Neural progenitor cell (in vitro differentiated cells): Measurements from ENCODE around the gene NDRG3. TPM values are rescaled to one million over a fixed set of nuclear protein-coding genes. Genes with fewer than 3 reads are reported as not detected.

Experiments
- DNase-seq: peaks from one replicate; pipeline ENCODE4 v3.0.0-alpha.2; 2016; ENCODE audit warnings: low spot score
- H2AFZ ChIP-seq: fragments of 200-600 bp; sonication (generic); replicated peaks from 2 replicates; pipeline ENCODE4 v1.6.1; 2016; ENCODE audit warnings: antibody characterized with exemption
- H3F3A ChIP-seq: fragments of 200-600 bp; sonication (generic); 2 replicates; pipeline ENCODE4 v1.6.1; 2016; ENCODE audit warnings: antibody characterized with exemption, low read depth
- H3K27ac ChIP-seq: fragments of 200-600 bp; sonication (generic); 2 replicates; pipeline ENCODE4 v1.5.1; 2016; ENCODE audit warnings: mild to moderate bottlenecking
- H3K27me3 ChIP-seq: fragments of 200-600 bp; sonication (generic); 2 replicates; pipeline ENCODE4 v1.6.1; 2016; ENCODE audit warnings: mild to moderate bottlenecking, moderate library complexity
- H3K36me3 ChIP-seq: fragments of 200-600 bp; sonication (generic); 2 replicates; pipeline ENCODE4 v1.5.1; 2016
- H3K4me1 ChIP-seq: fragments of 200-600 bp; sonication (generic); 2 replicates; pipeline ENCODE4 v1.6.1; 2016; ENCODE audit warnings: mixed run types
- H3K4me2 ChIP-seq: fragments of 200-600 bp; sonication (generic); 2 replicates; pipeline ENCODE4 v1.6.1; 2016
- H3K4me3 ChIP-seq: fragments of 200-600 bp; sonication (generic); 2 replicates; pipeline ENCODE4 v1.5.1; 2016
- H3K79me2 ChIP-seq: fragments of 200-600 bp; sonication (generic); 2 replicates; pipeline ENCODE4 v1.6.1; 2016; ENCODE audit warnings: low read depth
- H3K9ac ChIP-seq: fragments of 200-600 bp; sonication (generic); 2 replicates; pipeline ENCODE4 v1.6.1; 2016
- H3K9me3 ChIP-seq: fragments of 200-600 bp; sonication (generic); 2 replicates; pipeline ENCODE4 v1.5.1; 2016; ENCODE audit warnings: low read depth
- H4K20me1 ChIP-seq: fragments of 200-600 bp; sonication (generic); 2 replicates; pipeline ENCODE4 v1.6.1; 2016; ENCODE audit warnings: low read depth
- H3K27ac Mint-ChIP-seq: 3 replicates; pipeline ENCODE4 v1.8.0; 2021; ENCODE audit warnings: mixed read lengths
- H3K27me3 Mint-ChIP-seq: 2 replicates; pipeline ENCODE4 v1.8.0; 2022; ENCODE audit warnings: low read depth, mild to moderate bottlenecking, inconsistent platforms, moderate library complexity, mixed read lengths; ENCODE audit not compliant: insufficient read depth
- H3K36me3 Mint-ChIP-seq: 3 replicates; pipeline ENCODE4 v1.8.0; 2021; ENCODE audit warnings: mixed read lengths
- H3K4me1 Mint-ChIP-seq: 3 replicates; pipeline ENCODE4 v1.8.0; 2021; ENCODE audit warnings: mixed read lengths
- H3K4me3 Mint-ChIP-seq: 3 replicates; pipeline ENCODE4 v1.8.0; 2021; ENCODE audit warnings: mild to moderate bottlenecking, moderate library complexity, mixed read lengths
- H3K9me3 Mint-ChIP-seq: 3 replicates; pipeline ENCODE4 v1.8.0; 2020; ENCODE audit warnings: mixed read lengths
- EZH2 ChIP-seq: fragments of 200-600 bp; sonication (generic); IDR thresholded peaks from 2 replicates; pipeline ENCODE4 v1.6.1; 2017; ENCODE audit warnings: antibody characterized with exemption, mild to moderate bottlenecking, moderate library complexity
- EZH2phosphoT487 ChIP-seq: fragments of 200-600 bp; sonication (generic); IDR thresholded peaks from 2 replicates; pipeline ENCODE4 v1.6.1; 2017; ENCODE audit warnings: antibody characterized with exemption
- total RNA-seq: library from RNA; depleted of rRNA; stranded (reverse); fragments of >200 nt; gene quantifications from 2 replicates; pipeline ENCODE4 v1.2.3, GENCODE V29; 2015; ENCODE audit warnings: low replicate concordance
- TF ChIP-seq, protein P1 (sequence below): fragments of 200-600 bp; sonication (generic); IDR thresholded peaks from 2 replicates; pipeline ENCODE4 v1.5.1; 2017; ENCODE audit warnings: antibody characterized with exemption, mild to moderate bottlenecking

Gene NDRG3
- total RNA-seq, 1 donor from 2014 or later, result 25.3 TPM

GRCh38 chr20:36786246-36786645 is 40.4 kb upstream of the NDRG3 start:
- no peak overlapping the region for H3K4me3 Mint-ChIP-seq
- Histone ChIP-seq H3K9ac (no peak overlapping the region), H3K36me3 (no peaks in the 10 kb centered on the region), H3K4me2 (no peak overlapping the region), H3K4me1 (no peaks in the 10 kb centered on the region), H3F3A (no peaks in the 10 kb centered on the region), H3K79me2 (peaks cover 7% of the 10 kb centered on the region), H4K20me1 (peaks cover 9% of the 10 kb centered on the region), H3K27ac (no peak overlapping the region), H3K27me3 (no peaks in the 10 kb centered on the region), H3K4me3 (no peak overlapping the region), H3K9me3 (no peaks in the 10 kb centered on the region), H2AFZ (no peak overlapping the region)
- no peaks in the 10 kb centered on the region for H3K9me3 Mint-ChIP-seq
- H3K36me3 Mint-ChIP-seq, result peaks cover 35% of the 10 kb centered on the region
- peaks cover 5% of the 10 kb centered on the region for H3K27me3 Mint-ChIP-seq
- DNase-seq, result no peak
- no peak overlapping the region for H3K27ac Mint-ChIP-seq
- TF ChIP-seq EZH2phosphoT487 (no peak), EZH2 (no peak)
- TF ChIP-seq, protein P1, sequence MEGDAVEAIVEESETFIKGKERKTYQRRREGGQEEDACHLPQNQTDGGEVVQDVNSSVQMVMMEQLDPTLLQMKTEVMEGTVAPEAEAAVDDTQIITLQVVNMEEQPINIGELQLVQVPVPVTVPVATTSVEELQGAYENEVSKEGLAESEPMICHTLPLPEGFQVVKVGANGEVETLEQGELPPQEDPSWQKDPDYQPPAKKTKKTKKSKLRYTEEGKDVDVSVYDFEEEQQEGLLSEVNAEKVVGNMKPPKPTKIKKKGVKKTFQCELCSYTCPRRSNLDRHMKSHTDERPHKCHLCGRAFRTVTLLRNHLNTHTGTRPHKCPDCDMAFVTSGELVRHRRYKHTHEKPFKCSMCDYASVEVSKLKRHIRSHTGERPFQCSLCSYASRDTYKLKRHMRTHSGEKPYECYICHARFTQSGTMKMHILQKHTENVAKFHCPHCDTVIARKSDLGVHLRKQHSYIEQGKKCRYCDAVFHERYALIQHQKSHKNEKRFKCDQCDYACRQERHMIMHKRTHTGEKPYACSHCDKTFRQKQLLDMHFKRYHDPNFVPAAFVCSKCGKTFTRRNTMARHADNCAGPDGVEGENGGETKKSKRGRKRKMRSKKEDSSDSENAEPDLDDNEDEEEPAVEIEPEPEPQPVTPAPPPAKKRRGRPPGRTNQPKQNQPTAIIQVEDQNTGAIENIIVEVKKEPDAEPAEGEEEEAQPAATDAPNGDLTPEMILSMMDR, result no peak
- H3K4me1 Mint-ChIP-seq, result no peaks in the 10 kb centered on the region

DNA sequence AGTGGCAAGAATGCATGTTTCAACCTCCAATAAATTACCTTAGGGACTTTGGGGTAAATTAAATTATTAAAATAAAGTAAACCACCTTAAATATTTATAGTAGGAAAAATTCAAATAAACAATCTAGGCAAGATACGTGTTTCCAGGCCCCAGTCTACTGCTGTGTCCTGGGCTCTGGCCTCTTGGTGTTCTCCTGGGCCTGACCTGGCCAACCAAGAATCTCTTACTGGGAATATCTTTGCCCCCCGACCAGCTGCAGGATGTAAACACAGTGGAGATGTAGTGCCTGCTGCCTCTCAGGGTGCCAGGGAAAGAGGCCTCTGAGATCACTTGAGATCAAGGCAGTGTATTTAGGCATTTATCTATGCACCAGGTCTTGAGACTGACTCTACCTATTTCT is 39.4 kb upstream of the NDRG3 start:
- no peaks in the 10 kb centered on the region for H3K4me1 ChIP-seq
- peaks cover 8% of the 10 kb centered on the region for H3F3A ChIP-seq
- no peak overlapping the region for H3K27ac ChIP-seq
- no peaks in the 10 kb centered on the region for H3K9me3 ChIP-seq
- H3K36me3 Mint-ChIP-seq, result peaks cover 35% of the 10 kb centered on the region
- no peak overlapping the region for H3K4me3 ChIP-seq
- no peaks in the 10 kb centered on the region for H3K4me1 Mint-ChIP-seq
- H3K9ac ChIP-seq, result no peak overlapping the region
- H3K27me3 Mint-ChIP-seq, result peaks cover 5% of the 10 kb centered on the region
- H3K4me3 Mint-ChIP-seq, result no peak overlapping the region
- TF ChIP-seq EZH2phosphoT487, result no peak
- TF ChIP-seq, protein P1, result no peak
- no peak for TF ChIP-seq EZH2
- H3K79me2 ChIP-seq, result no peaks in the 10 kb centered on the region
- no peak overlapping the region for H3K4me2 ChIP-seq
- DNase-seq, result no peak
- no peak overlapping the region for H3K27ac Mint-ChIP-seq
- H3K27me3 ChIP-seq, result no peaks in the 10 kb centered on the region
- no peak overlapping the region for H2AFZ ChIP-seq
- no peaks in the 10 kb centered on the region for H3K36me3 ChIP-seq
- no peaks in the 10 kb centered on the region for H3K9me3 Mint-ChIP-seq
- peaks cover 9% of the 10 kb centered on the region for H4K20me1 ChIP-seq

- Histone ChIP-seq H3K36me3 (no peaks in the 10 kb centered on the region), H3K4me3 (no peak overlapping the region), H3K27me3 (no peaks in the 10 kb centered on the region), H3F3A (peaks cover 12% of the 10 kb centered on the region), H3K9ac (no peak overlapping the region), H3K4me1 (peaks cover 2% of the 10 kb centered on the region), H3K9me3 (no peaks in the 10 kb centered on the region), H3K27ac (no peak overlapping the region), H2AFZ (no peak overlapping the region), H3K4me2 (no peak overlapping the region), H4K20me1 (peaks cover 9% of the 10 kb centered on the region), H3K79me2 (no peaks in the 10 kb centered on the region)
- Mint-ChIP-seq H3K27me3 (peaks cover 5% of the 10 kb centered on the region), H3K27ac (no peak overlapping the region), H3K36me3 (peaks cover 35% of the 10 kb centered on the region), H3K4me1 (no peaks in the 10 kb centered on the region), H3K4me3 (no peak overlapping the region), H3K9me3 (no peaks in the 10 kb centered on the region)
- no peak for DNase-seq
- TF ChIP-seq, protein P1, result no peak
- TF ChIP-seq EZH2 (no peak), EZH2phosphoT487 (no peak)
Observed at GRCh38 chr20:36784900-36785299, 39.0 kb upstream of the NDRG3 start.
